Measurements from ENCODE around the gene FLOT1.
"Not testable (repeated sequence)": the region's sequence is repeated elsewhere in the genome, so short reads cannot be mapped to it uniquely, and the experiment has no call there.

Gene FLOT1

DNA sequence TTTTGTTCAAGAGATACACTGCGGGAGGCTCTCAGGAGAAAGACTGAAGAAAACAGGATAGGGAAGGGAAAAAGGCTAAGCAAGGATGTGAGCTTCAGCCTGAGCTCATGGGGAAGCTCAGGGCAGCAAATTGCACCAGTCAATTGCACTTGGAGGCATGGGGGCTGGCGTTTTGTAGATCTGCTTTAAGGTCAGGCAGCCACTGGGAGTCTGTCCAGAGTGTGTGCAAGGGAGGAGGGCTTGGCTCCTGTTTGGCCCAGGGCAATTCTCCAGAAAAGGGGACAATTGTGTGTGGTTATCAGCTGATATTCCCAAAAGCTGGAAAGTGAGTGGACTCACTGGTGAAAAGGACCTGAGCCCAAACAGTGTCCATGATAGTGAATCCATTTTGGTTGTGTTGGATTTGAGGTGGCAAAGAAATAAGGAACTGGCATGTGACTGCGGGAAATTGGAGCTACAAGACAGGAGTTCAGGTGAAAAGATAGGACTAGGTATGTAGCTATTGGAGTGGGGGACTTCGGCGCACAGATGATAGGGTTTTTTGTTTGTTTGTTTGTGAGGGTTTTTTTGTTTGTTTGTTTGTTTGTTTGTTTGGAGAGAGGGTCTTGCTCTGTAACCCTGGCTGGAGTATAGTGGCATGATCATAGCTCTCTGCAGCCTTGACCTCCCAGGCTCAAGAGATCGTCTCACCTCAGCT is 24.1 kb upstream of the FLOT1 start:
- DNase-seq = no peak

DNA sequence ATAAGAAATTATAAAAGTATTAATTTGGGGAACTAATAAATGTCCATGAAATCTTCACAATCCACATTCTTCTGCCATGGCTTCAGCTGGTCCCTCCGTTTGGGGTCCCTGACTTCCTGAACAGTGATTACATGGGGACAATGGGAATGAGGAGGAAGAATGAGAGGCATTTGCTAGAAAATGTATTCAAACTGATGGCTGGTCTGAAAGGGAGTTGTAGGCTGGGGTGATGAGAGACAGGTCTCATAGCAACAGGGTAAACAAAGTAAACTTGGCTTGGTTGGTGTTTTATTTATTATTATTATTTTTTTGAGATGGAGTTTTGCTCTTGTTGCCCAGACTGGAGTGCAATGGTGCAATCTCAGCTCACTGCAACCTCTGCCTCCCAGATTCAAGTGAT is 23.0 kb upstream of the FLOT1 start:
- DNase-seq = not testable (repeated sequence)

DNA sequence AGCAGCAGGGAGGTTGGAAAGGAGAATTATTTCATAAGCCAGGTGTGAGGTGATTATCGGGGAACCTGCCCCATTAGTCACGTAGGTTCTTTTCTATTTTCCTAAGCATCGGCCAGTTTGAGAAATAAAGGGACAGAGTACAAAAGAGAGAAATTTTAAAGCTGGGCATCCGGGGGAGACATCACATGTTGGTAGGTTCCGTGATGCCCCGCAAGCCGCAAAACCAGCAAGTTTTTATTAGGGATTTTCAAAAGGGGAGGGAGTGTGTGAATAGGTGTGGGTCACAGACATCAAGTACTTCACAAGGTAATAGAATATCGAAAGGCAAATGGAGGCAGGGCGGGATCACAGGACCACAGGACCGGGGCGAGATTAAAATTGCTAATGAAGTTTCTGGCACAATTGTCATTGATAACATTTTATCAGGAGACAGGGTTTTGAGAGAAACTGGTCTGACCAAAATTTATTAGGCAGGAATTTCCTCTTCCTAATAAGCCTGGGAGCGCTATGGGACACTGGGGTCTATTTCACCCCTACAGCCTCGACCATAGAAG is 22.1 kb upstream of the FLOT1 start:
- DNase-seq = not testable (repeated sequence)

DNA sequence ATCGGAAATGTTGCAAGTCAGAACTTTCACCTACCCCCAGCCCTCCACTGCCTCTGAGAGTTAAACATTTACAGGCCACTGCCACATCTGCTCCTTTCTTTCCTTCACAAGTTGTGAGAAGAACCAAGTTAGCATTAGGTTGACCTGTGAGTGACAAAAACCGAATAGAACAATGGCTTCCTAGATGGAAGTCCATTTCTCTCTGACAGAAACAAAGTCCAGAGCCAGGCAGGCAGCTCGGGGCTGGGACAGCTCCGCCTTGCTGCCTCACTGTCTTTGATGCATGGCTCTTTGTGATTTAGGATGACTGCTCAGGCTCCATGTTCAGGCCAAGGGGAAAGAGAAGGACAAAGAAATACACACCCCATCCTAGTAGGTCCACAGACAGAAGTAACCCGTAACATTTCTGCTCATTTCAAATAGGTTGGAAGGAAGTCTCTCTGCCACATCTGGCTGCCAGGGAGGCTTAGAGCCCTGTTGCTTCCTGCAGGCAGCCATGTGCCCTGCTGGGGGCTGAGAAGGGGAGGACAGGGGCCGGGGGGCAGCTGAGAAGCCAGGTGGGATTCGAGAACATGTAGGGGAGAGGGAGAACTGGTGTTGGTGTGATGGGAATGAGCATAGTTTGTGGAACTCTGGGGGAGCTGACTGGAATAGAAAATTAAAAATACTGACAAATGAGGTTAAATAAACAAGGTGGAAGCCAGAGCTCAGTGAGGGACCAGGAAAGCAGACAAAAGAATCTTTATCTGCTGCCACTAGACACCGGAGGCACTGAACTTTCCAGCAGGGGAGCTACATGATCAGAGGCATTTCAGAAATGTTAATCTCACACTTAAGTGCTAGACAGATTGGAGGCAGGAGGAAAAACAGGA is 21.4 kb upstream of the FLOT1 start:
- DNase-seq = no peak

GRCh38 chr6:30763155-30763617 is 20.7 kb upstream of the FLOT1 start:
- no peak for DNase-seq

- no peak for DNase-seq
Measured at GRCh38 chr6:30761791-30762429, 19.4 kb upstream of the FLOT1 start.

- no peak for DNase-seq
Measured at GRCh38 chr6:30760549-30760948, 18.1 kb upstream of the FLOT1 start.

DNA sequence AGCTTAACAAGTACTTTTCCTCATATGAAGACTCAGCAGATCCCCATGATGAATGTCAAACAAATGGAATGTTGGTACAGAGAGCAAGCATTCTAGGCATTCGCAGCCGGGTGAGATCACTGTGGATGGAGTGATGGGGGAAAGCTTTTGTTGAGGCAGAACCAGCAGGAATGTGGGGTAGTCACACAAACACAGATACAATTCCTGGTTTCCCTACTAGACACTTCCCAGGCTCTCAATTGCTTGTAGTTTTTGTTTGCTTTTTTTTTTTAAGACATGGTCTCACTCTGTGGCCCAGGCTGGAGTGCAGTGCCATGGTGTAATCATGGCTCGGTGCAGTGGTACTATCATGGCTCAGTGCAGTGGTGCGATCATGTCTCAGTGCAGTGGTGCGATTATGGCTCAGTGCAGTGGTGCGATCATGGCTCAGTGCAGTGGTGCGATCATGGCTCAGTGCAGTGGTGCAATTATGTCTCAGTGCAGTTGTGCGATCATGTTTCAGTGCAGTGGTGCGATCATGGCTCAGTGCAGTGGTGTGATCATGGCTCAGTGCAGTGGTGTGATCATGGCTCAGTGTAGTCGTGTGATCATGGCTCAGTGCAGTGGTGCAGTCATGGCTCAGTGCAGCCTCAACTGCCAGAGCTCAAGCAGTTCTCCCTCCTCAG is 17.2 kb upstream of the FLOT1 start:
- no peak for DNase-seq

DNA sequence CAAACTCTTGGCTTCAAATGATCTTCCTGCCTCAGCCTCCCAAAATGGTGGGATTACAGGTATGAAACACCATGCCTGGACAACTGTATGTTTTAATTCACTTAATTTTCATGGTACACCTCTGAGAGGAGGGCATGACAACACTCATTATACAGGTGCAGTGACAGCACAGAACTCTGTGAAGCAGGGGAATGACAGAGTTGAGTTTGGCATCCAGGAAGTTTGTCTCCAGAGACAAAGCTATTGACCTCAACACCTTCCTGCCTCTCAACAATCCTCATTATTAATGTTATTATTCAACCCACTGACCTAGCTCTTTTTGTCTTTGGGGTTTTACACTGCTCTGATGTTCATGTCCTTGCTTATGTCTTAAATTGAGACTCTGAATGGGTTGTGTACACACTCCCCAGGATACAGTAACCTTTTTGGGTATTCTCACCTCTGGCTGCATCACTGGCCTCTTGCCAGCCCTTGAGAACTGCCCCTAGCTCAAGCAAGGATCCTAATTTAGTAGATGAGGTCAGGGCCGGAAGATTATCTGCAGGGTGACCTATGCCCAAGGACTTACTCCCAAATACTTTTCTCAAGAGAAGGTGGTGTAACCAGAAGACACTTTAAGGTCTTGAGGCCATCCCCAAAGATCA is 14.9 kb upstream of the FLOT1 start:
- DNase-seq = no peak

- not testable (repeated sequence) for DNase-seq
Measured at GRCh38 chr6:30756405-30757003, 14.0 kb upstream of the FLOT1 start.

- no peak for DNase-seq
Measured at GRCh38 chr6:30754631-30755030, 12.1 kb upstream of the FLOT1 start.

- DNase-seq = no peak
Measured at GRCh38 chr6:30752157-30752927, 9.9 kb upstream of the FLOT1 start.

- DNase-seq = no peak
Measured at GRCh38 chr6:30750379-30750668, 7.8 kb upstream of the FLOT1 start.

DNA sequence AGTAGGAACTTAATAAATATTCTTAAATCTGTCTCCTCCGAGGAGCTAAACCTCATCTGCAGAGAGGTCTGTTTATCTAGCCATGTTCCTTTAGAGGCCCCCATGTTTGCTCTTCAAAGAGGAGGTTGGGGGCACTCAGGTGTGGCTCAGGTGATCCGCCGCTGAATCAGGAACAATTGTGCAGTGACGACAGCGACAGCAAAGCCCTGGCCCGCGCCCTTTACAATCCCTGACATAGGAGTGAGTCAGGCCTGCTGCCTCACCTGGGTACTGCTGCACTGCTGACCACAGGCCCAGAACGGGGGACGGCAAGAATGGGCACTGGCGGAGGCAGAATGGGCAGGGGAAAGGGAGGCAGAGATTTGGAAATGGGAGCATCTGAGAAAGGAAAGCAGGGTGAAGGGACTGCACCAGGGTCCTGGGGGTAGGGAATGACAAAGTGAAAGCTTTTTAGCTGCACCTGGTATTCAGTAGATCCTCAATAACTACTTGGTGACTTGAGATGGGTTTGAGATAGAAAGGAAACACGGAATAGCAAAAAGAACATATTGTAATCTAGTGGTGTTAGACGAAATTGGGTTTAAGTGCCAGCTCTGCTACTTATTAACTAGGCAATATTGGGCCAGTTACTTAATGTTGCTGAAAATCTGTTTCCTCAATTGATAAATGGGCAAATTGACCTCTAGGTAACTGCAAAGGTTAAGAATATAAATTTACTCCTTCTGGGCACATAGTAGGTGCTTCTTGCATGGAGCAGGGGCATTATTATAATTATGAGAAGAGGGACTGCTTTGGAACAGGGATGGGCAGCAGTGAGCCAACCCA is 7.3 kb upstream of the FLOT1 start:
- DNase-seq = no peak

DNA sequence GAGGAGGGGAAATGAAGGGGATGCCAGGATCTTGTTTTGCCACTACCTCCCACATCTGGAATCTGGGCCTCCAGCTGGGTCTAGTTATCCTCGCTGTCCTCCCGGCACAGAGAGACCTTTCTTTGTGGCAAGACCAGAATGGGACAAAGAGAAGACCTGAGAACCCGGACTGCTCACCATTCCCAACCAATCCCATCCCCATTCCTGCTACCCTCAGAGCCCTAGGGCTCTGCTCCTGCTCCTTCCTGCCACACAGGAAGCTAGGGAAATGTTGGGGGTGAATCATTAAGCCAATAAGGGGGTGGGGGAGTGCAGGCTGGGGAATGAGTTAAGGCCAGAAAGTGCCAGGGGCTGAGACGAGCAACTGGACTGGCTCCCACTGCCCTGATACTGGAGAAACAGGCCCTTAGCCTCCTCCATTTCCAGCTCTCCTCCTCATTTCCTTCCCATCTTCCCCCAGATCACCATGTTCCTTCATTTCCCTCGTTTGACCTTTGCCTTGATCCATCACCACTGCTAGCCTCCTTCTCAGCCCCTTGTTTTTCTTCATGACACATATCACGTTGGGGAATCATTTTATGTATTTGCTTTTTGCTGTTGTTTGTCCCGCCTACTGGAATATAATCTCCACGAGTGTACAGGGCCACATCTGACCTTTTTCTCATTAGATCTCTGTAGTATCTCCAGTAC is 6.5 kb upstream of the FLOT1 start:
- no peak for DNase-seq

DNA sequence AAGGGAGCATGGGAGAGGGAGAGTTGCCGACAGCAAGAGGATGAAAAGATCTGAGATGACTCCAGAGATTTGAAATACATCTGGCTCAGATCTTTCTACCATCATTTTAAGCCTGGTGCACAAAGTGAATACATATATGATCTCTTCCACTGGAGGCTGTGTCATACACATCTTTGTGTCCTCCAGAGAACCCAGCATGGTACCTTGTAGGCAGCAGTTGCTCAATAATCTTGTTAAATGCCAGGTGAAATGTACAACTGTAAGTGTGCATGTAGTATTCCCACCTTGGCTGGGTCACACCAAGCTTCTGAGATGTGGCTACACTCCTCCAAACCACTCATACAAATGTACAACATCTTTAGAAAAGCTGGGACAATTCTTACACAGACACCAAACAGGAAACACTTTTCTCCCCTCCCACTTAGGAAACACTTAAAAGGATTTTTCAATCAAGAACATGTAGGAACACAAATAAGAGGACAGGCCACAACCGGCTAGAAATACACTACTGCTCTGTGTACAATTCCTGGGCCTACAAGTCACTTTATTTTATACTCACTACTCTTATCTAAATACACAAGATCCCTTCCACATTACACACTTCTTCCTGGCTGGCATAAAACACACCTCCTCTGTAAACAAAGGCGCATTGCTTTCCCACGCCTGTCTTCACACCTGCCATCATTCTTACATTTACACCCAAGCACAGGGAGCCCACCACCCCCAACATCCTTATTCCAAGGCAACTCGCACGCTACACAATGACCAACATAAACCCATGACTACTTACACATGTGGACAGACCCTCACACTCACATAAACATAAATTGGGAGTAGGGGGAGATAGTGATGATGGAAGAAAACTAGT is 5.6 kb upstream of the FLOT1 start:
- DNase-seq = no peak

GRCh38 chr6:30747300-30747687 is 4.8 kb upstream of the FLOT1 start:
- no peak for DNase-seq

DNA sequence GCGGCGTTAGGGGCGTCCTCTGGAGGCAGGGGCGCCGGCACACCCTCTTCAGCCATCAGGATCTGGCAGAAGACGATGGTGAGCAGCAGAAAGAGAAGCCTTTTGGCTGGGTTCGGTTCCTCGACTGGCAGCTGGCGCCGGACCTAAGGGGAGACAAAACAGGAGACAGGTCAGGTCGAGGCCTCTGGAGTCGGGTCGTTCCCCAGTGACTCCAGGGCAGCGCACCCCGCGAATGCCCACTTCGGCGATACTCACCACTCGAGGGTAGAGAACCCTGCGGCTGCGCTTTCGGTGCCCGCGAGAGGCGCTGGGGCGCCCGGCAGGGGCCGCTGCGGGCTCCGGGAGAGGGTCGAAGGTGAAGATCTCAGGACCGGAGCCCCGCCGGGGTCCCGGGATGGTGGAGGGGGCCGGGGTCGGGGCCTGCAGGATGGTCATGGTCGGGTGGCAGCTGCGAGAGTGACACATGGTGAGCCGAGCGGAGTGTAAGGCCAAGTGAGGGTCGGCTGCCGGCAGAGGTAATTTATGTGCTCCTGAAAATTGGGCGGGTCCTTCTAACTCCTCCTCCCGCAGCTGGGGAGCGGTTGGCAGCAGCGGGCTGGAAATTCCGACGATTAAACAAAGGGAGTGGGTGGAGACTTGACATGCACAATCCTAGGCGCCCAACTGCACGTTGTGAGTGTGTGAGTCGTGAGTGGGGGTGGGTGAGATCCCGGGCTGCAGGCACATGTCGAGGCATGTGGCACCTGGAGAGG is 1.7 kb upstream of the FLOT1 start, which contains the start of gene IER3:
Gene IER3, minus strand, starts transcription at position 494 of the 752 bp plus-strand sequence. Its CDS starts 29 bp downstream, at position 465.
- DNase-seq = peak; percentile 86
